ENCODE measurements around the gene TNNI3. TPM values are rescaled to one million over a fixed set of nuclear protein-coding genes. Genes with fewer than 3 reads are reported as not detected.

Gene TNNI3
- total and polyA plus RNA-seq, 3 donors from 2014 or later, result 14.2 to 30.3 (median 20.8) TPM

- H3K9me3 ChIP-seq, result no peaks in the 10 kb centered on the region
- no peak for TF ChIP-seq CTCF (IDR thresholded peaks at IDR 0.05)
- TF ChIP-seq POLR2A (IDR thresholded peaks at IDR 0.05), result no peak
- WGBS, 2 donors, result 78 to 82% methylated on average over 18 to 25 of the region's 25 CpGs
- no peaks in the 10 kb centered on the region for H3K36me3 ChIP-seq (ENCODE audit: low read depth, missing control alignments)
- no peak overlapping the region for H3K27ac ChIP-seq
- intact Hi-C loops (cut with DNase I; ENCODE audit: low total_unique reads), result no loop called here
- H3K27me3 ChIP-seq, result no peaks in the 10 kb centered on the region
- DNase-seq, result no peak
- H3K4me1 ChIP-seq, result no peaks in the 10 kb centered on the region
- H3K4me3 ChIP-seq, result no peak overlapping the region
Measured at GRCh38 chr19:55133639-55134444, 23.7 kb downstream of the TNNI3 start.

DNA sequence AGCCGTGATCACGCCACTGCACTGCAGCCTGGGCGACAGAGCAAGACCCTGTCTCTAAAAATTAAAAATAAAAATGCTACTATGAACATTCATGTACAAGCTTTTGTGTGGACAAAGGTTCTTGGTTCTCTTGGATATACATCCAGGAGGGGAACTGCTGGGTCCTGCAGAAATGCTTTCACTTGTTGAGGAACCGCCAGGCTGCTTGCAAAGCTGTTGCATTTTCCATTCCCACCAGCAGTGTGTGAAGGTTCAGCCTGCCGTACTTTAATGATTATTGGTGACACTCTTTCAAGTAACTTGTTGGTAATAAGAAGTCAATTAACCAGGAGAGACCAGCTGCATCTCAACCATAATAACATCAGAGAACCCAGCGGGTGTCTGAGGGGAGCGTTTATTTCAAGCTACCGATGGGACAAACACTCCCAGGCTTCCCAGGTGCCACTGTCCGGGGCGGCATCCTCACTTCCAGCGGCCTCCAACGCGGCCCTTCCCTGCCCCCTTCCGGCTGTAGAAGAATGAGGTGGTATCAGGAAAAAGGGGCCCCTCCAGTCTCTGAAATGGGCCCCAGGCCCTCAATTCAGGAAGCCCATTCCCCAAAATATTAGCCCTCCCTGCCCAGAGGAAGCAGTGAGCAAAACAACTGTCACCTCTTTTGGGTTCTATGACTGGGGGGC is 24.9 kb downstream of the TNNI3 start:
- no peaks in the 10 kb centered on the region for H3K27me3 ChIP-seq
- no peak for DNase-seq
- H3K27ac ChIP-seq, result no peak overlapping the region
- no peaks in the 10 kb centered on the region for H3K9me3 ChIP-seq
- 62 to 80% methylated on average over 14 of the region's 14 CpGs for WGBS, 2 donors
- TF ChIP-seq CTCF (IDR thresholded peaks at IDR 0.05), result no peak
- TF ChIP-seq POLR2A (IDR thresholded peaks at IDR 0.05), result no peak
- intact Hi-C loops (cut with DNase I; ENCODE audit: low total_unique reads), result no loop called here
- no peaks in the 10 kb centered on the region for H3K36me3 ChIP-seq (ENCODE audit: low read depth, missing control alignments)
- no peaks in the 10 kb centered on the region for H3K4me1 ChIP-seq
- no peak overlapping the region for H3K4me3 ChIP-seq

GRCh38 chr19:55131421-55131820 is 26.1 kb downstream of the TNNI3 start:
- TF ChIP-seq CTCF (IDR thresholded peaks at IDR 0.05) (no peak), POLR2A (IDR thresholded peaks at IDR 0.05) (no peak)
- no peak for DNase-seq
- Histone ChIP-seq H3K36me3 (ENCODE audit: low read depth, missing control alignments) (no peaks in the 10 kb centered on the region), H3K9me3 (no peaks in the 10 kb centered on the region), H3K27ac (no peak overlapping the region), H3K4me3 (no peak overlapping the region), H3K27me3 (no peaks in the 10 kb centered on the region), H3K4me1 (no peaks in the 10 kb centered on the region)
- WGBS, 2 donors, result 86 to 89% methylated on average over 16 of the region's 16 CpGs
- intact Hi-C loops (cut with DNase I; ENCODE audit: low total_unique reads), result no loop called here

GRCh38 chr19:55119053-55119452 is 38.5 kb downstream of the TNNI3 start:
- peak overlapping the region in 1 of 2 donors; percentile 67 for H3K4me3 ChIP-seq
- H3K9me3 ChIP-seq, result no peaks in the 10 kb centered on the region
- 47 to 63% methylated on average over 14 of the region's 14 CpGs for WGBS, 2 donors
- TF ChIP-seq POLR2A (IDR thresholded peaks at IDR 0.05), result no peak
- TF ChIP-seq CTCF (IDR thresholded peaks at IDR 0.05), result no peak
- H3K27ac ChIP-seq, result no peak overlapping the region
- intact Hi-C loops (cut with DNase I; ENCODE audit: low total_unique reads), result no loop called here
- H3K36me3 ChIP-seq (ENCODE audit: low read depth, missing control alignments), result no peaks in the 10 kb centered on the region
- H3K4me1 ChIP-seq, result peaks cover 19% of the 10 kb centered on the region
- no peaks in the 10 kb centered on the region for H3K27me3 ChIP-seq
- DNase-seq, result no peak
